ENCODE data around the gene TMEM106C. TPM values are rescaled to one million over a fixed set of nuclear protein-coding genes. Genes with fewer than 3 reads are reported as not detected.

Gene TMEM106C
- total and polyA plus RNA-seq, 4 donors = 16.2 to 57.8 (median 25.2) TPM

GRCh38 chr12:47986832-47987231 is 23.4 kb downstream of the TMEM106C start:
- DNase-seq (ENCODE audit: low spot score) = no peak

GRCh38 chr12:47987411-47988072 is 24.1 kb downstream of the TMEM106C start:
- Histone ChIP-seq H3K36me3 (ENCODE audit: control insufficient read depth in 4 of 4, insufficient read depth in 3 of 4, low read depth in 1 of 4, low read length in 3 of 4) (no peaks in the 10 kb centered on the region), H3K4me1 (ENCODE audit: control insufficient read depth in 4 of 4, insufficient read depth in 4 of 4, low read length in 3 of 4) (no peaks in the 10 kb centered on the region), H3K27ac (ENCODE audit: low read depth in 1 of 2, low read length in 2 of 2) (no peak overlapping the region), H3K9ac (ENCODE audit: low read depth in 1 of 2, low read length in 2 of 2) (no peak overlapping the region), H3K27me3 (ENCODE audit: control insufficient read depth in 4 of 4, insufficient read depth in 4 of 4, low read length in 3 of 4) (no peaks in the 10 kb centered on the region), H3K9me3 (ENCODE audit: control insufficient read depth in 4 of 4, low read length in 3 of 4) (no peaks in the 10 kb centered on the region), H3K4me3 (ENCODE audit: low read depth in 1 of 3, low read length in 3 of 3) (no peak overlapping the region)
- no peak for DNase-seq (ENCODE audit: low spot score)
- 94% methylated on average over 14 of the region's 14 CpGs for WGBS
- no peak for TF ChIP-seq ATF3 (IDR thresholded peaks at IDR 0.05)
- TF ChIP-seq RAD21 (IDR thresholded peaks at IDR 0.05) = no peak
- TF ChIP-seq MAX (IDR thresholded peaks at IDR 0.05) = no peak
- TF ChIP-seq EGR1 (IDR thresholded peaks at IDR 0.05; ENCODE audit: low read depth in 2 of 2) = no peak
- TF ChIP-seq ZBTB33 (IDR thresholded peaks at IDR 0.05) = no peak

More at GRCh38 chr12:47986832-47987231, 23.4 kb downstream of the TMEM106C start:
- H3K27me3 ChIP-seq (ENCODE audit: control insufficient read depth in 4 of 4, insufficient read depth in 4 of 4, low read length in 3 of 4) = no peaks in the 10 kb centered on the region
- 89% methylated on average over 5 of the region's 5 CpGs for WGBS
- TF ChIP-seq HNF4A (conservative IDR thresholded peaks at IDR 0.05) (no peak), MAX (IDR thresholded peaks at IDR 0.05) (no peak), REST (IDR thresholded peaks at IDR 0.05) (no peak), RAD21 (IDR thresholded peaks at IDR 0.05) (no peak)
- no peak overlapping the region for H3K9ac ChIP-seq (ENCODE audit: low read depth in 1 of 2, low read length in 2 of 2)
- no peaks in the 10 kb centered on the region for H3K36me3 ChIP-seq (ENCODE audit: control insufficient read depth in 4 of 4, insufficient read depth in 3 of 4, low read depth in 1 of 4, low read length in 3 of 4)
- no peak overlapping the region for H3K27ac ChIP-seq (ENCODE audit: low read depth in 1 of 2, low read length in 2 of 2)
- no peaks in the 10 kb centered on the region for H3K4me1 ChIP-seq (ENCODE audit: control insufficient read depth in 4 of 4, insufficient read depth in 4 of 4, low read length in 3 of 4)
- no peaks in the 10 kb centered on the region for H3K9me3 ChIP-seq (ENCODE audit: control insufficient read depth in 4 of 4, low read length in 3 of 4)
- no peak overlapping the region for H3K4me3 ChIP-seq (ENCODE audit: low read depth in 1 of 3, low read length in 3 of 3)

Data from liver (tissue), 9 donors.